ENCODE measurements around the gene ASPHD1.
"Not testable (repeated sequence)": the region's sequence is repeated elsewhere in the genome, so short reads cannot be mapped to it uniquely, and the experiment has no call there.

The ASPHD1 gene

GRCh38 chr16:29900102-29900887 is at the start of gene ASPHD1:
TSS of gene ASPHD1 (plus strand) at chr16:29900488. CDS start at chr16:29900972, 484 bp downstream.
- peak; percentile 70 for DNase-seq

GRCh38 chr16:29850998-29851397 is 49.3 kb upstream of the ASPHD1 start:
- no peak for DNase-seq

GRCh38 chr16:29852654-29853053 is 47.6 kb upstream of the ASPHD1 start:
- DNase-seq = peak; percentile 1

DNA sequence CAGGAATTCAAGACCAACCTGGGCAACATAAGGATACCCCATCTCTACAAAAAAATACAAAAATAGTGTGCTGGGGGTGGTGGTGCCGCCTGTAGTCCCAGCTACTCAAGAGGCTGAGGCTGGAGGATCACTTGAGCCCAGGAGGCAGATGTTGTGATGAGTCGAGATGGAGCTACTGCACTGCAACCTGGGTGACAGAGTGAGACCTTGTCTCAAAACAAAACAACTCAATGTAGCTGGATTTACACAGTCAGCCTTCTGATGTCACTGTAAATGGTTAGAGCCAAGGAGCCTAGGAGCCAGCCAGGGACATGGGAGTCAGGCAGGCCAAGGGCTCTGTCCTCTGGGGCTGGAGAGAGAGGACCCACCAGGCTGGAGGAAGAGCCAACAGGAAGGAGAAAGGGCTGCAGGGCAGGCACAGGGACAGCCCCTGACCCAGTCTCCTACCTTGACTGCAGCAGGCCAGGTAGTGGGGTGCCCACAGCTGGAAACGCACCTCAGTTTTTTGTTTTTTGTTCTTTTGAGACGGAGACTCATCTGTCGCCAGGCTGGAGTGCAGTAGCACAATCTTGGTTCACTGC is 45.7 kb upstream of the ASPHD1 start:
- DNase-seq = no peak

DNA sequence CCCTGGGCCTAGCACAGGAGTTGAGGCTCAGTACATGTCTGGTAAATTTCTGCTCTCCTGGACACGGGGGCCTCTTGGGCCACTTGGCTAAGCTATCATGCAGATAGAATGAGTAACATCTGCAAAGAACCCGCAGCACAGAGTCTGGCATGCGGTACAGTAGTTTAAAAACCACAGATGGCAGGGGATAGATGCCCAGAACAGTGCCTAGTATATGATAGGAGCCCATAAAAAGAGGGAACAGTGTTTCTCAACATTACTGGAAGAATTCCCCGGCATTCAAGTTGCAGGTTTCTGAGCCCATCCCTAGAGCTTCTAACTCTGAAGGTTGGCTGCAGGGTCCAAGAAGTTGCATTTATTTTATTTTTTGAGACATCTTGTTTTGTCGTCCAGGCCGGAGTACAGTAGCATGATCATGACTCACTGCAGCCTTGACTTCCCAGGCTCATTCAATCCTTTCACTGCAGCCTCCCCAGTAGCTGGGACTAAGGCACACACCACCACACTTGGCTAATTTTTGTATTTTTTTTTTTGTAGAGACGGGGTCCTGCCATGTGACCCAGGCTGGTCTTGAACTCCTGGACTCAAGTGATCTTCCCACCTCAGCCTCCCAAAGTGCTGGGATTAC is 43.0 kb upstream of the ASPHD1 start:
- DNase-seq = no peak

DNA sequence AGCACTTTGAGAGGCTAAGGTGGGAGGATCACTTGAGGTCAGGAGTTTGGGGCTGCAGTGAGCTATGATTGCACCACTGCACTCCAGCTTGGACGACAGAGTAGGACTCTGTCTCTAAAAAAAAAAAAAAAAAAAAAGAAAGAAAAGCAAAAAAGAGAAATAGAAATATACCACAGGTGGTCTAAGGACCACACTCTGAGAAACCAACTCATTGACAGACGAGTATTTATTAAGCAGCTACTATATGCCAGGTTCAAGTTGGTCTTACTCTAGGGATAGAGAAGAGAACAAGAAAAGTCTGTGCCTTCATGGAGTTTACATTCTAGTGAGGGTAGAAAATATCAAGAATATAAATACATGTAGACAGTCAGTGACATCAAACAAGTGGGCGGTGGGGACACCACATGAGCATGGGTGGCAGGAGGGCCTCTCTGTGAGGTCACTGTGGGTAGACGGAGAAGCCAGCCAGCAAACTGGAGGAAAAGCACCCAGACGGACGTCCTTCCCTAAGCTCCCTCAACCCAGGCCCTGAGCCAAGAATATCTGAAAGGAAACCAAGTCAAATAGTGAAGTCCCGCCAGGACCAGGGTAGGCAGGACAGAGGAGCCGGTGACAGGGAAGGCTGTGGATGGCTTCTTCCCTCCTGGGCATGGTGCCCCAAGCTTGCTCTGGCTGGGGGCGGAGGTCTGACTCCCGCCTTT is 42.0 kb upstream of the ASPHD1 start:
- no peak for DNase-seq

- DNase-seq = no peak
These were observed 41.3 kb upstream of the ASPHD1 start for GRCh38 chr16:29858974-29859373.

GRCh38 chr16:29860218-29860617 is 40.1 kb upstream of the ASPHD1 start:
- DNase-seq = no peak

GRCh38 chr16:29862383-29862883 is 37.9 kb upstream of the ASPHD1 start:
- DNase-seq = no peak

GRCh38 chr16:29862884-29863668 is 37.2 kb upstream of the ASPHD1 start, which contains the start of gene CDIPT:
TSS of gene CDIPT (minus strand) at chr16:29863226. CDS start at chr16:29862857, 369 bp downstream.
- peak; percentile 94 for DNase-seq

GRCh38 chr16:29863669-29863984 is 36.7 kb upstream of the ASPHD1 start:
- no peak for DNase-seq

DNA sequence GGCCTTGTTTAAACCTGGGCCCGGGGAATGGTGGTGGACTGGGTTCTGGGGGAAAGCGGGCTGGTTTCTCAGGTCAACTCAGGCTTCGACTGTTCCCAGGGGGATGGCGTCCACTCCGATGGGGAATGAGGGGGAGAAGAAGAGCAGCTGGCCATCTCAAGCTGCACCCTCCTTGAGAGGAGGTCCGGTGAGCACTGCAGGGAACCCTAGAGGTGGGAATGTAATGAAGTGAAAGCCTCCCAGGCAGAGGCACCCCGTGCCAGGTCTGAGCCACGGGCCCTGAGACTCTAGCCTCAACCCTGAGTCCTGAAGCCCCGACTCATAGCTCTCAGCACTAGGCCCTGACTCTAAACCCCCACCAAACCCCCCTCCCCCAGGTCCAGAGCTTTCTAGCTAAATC is 36.1 kb upstream of the ASPHD1 start:
- no peak for DNase-seq

GRCh38 chr16:29868396-29869009 is 31.8 kb upstream of the ASPHD1 start:
- no peak for DNase-seq

DNA sequence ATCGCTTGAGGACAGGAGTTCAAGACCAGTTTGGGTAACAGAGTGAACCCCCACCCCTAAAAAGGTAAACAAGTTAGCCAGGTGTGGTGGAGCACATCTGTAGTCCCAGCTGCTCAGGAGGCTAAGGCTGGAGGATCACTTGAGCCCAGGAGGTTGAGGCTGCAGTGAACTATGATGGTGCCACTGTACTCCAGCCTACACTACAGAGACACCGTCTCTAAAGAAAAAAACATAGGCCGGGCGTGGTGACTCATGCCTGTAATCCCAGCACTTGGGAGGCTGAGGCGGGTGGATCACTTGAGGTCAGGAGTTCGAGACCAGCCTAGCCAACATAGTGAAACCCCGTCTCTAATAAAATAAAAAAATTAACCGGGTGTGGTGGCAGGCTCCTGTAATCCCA is 31.2 kb upstream of the ASPHD1 start:
- not testable (repeated sequence) for DNase-seq

- no peak for DNase-seq
These were observed 28.3 kb upstream of the ASPHD1 start for GRCh38 chr16:29871822-29872546.

- DNase-seq = no peak
These were observed 27.0 kb upstream of the ASPHD1 start for GRCh38 chr16:29873319-29873718.

GRCh38 chr16:29875206-29875605 is 25.1 kb upstream of the ASPHD1 start:
- no peak for DNase-seq

- no peak for DNase-seq
These were observed 24.1 kb upstream of the ASPHD1 start for GRCh38 chr16:29876217-29876593.

- no peak for DNase-seq
These were observed 23.6 kb upstream of the ASPHD1 start for GRCh38 chr16:29876594-29877249.

GRCh38 chr16:29877266-29877961 is 22.9 kb upstream of the ASPHD1 start:
- no peak for DNase-seq
